Measurements from ENCODE around the gene RANBP10.

RANBP10 gene

DNA sequence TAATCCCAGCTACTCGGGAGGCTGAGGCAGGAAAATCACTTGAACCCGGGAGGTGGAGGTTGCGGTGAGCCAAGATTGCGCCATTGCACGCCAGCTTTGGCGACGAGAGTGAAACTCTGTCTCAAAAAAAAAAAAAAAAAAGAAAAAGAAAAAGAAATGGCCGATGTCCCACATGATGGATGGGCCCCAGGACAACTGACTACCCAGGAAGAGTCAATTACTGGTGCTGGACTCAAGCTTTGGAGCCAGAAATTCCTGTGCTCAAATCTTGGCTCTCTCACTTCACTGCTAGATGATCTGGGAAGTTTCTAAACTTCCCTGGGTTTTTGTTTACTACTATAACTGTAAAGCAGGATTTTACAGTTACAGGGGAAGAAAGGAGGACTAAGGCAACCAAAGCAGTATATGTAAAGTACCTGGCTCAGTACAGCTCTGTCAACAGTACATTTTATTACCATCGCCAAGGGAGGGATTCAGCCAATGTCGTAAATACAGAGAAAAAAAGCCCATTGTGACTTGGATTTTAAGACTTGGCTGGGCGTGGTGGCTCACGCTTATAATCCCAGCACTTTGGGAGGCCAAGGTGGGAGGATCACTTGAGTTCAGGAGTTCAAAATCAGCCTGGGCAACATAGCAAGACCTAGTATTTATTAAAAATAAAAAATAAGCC, 127.9 kb downstream of the RANBP10 start:
- DNase-seq (ENCODE audit: low spot score) (no peak), ATAC-seq (ENCODE audit: low read depth) (no peak)
- TF ChIP-seq, protein P1, sequence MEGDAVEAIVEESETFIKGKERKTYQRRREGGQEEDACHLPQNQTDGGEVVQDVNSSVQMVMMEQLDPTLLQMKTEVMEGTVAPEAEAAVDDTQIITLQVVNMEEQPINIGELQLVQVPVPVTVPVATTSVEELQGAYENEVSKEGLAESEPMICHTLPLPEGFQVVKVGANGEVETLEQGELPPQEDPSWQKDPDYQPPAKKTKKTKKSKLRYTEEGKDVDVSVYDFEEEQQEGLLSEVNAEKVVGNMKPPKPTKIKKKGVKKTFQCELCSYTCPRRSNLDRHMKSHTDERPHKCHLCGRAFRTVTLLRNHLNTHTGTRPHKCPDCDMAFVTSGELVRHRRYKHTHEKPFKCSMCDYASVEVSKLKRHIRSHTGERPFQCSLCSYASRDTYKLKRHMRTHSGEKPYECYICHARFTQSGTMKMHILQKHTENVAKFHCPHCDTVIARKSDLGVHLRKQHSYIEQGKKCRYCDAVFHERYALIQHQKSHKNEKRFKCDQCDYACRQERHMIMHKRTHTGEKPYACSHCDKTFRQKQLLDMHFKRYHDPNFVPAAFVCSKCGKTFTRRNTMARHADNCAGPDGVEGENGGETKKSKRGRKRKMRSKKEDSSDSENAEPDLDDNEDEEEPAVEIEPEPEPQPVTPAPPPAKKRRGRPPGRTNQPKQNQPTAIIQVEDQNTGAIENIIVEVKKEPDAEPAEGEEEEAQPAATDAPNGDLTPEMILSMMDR (IDR thresholded peaks at IDR 0.05; ENCODE audit: poor library complexity, severe bottlenecking), result no peak
- H3K36me3 ChIP-seq (ENCODE audit: low read depth), result peaks cover 3% of the 10 kb centered on the region; the same call in 1 of the 2 replicates
- peaks cover 5% of the 10 kb centered on the region for H3K4me1 ChIP-seq (ENCODE audit: insufficient read depth, poor library complexity, severe bottlenecking)
- no peaks in the 10 kb centered on the region for H3K27me3 ChIP-seq (ENCODE audit: insufficient read depth, poor library complexity, severe bottlenecking)
- no peak overlapping the region for H3K4me3 ChIP-seq (ENCODE audit: severe bottlenecking)
- H3K27ac ChIP-seq (ENCODE audit: poor library complexity, severe bottlenecking), result no peak overlapping the region
- no peaks in the 10 kb centered on the region for H3K9me3 ChIP-seq (ENCODE audit: severe bottlenecking)

DNA sequence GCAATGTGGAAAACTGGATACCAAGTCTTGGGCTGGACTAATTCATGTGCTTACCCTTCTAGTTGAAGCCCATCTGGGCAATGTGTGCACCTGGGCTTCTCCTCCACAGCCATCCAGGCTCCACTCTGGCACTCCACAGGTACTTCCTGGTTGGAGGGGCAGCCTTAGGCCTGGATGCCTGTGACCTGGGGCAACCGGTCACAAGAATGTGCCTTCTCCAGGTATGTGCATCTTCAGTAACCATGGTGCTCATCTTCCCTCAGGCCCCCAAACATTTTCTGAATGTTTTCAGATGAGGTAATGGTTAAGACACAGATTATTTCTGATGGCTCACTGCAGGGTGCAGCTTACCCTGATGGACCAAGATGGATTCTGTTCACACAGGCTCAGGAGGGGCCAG, 128.6 kb downstream of the RANBP10 start:
- peaks cover 3% of the 10 kb centered on the region; the same call in 1 of the 2 replicates for H3K36me3 ChIP-seq (ENCODE audit: low read depth)
- ATAC-seq (ENCODE audit: low read depth), result no peak
- TF ChIP-seq, protein P1 (IDR thresholded peaks at IDR 0.05; ENCODE audit: poor library complexity, severe bottlenecking), result no peak
- no peak overlapping the region for H3K4me3 ChIP-seq (ENCODE audit: severe bottlenecking)
- H3K27ac ChIP-seq (ENCODE audit: poor library complexity, severe bottlenecking), result no peak overlapping the region
- H3K9me3 ChIP-seq (ENCODE audit: severe bottlenecking), result no peaks in the 10 kb centered on the region
- no peaks in the 10 kb centered on the region for H3K27me3 ChIP-seq (ENCODE audit: insufficient read depth, poor library complexity, severe bottlenecking)
- DNase-seq (ENCODE audit: low spot score), result no peak
- peaks cover 5% of the 10 kb centered on the region for H3K4me1 ChIP-seq (ENCODE audit: insufficient read depth, poor library complexity, severe bottlenecking)

DNA sequence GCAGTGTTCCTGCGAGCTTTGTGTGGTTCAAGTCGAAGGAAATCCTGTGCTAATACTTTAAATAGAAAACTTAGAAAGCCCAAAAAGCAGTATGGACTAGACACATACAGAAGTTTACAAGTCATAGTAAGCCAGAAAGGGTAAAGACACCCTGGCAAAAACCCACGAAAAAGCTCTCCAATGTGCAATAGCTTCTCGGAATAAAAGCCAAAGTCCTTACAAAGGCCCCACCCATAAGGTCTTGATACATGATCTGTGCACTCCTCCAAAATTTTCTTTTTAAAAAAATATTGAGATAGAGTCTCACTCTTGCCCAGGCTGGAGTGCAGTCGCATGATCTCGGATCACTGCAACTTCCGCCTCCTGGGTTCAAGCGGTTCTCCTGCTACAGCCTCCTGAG, 129.4 kb downstream of the RANBP10 start:
- no peaks in the 10 kb centered on the region for H3K9me3 ChIP-seq (ENCODE audit: severe bottlenecking)
- TF ChIP-seq, protein P1 (IDR thresholded peaks at IDR 0.05; ENCODE audit: poor library complexity, severe bottlenecking), result no peak
- peaks cover 3% of the 10 kb centered on the region; the same call in 1 of the 2 replicates for H3K36me3 ChIP-seq (ENCODE audit: low read depth)
- peaks cover 5% of the 10 kb centered on the region for H3K4me1 ChIP-seq (ENCODE audit: insufficient read depth, poor library complexity, severe bottlenecking)
- H3K27ac ChIP-seq (ENCODE audit: poor library complexity, severe bottlenecking), result no peak overlapping the region
- H3K4me3 ChIP-seq (ENCODE audit: severe bottlenecking), result no peak overlapping the region
- no peak for ATAC-seq (ENCODE audit: low read depth)
- no peaks in the 10 kb centered on the region for H3K27me3 ChIP-seq (ENCODE audit: insufficient read depth, poor library complexity, severe bottlenecking)
- no peak for DNase-seq (ENCODE audit: low spot score)

DNA sequence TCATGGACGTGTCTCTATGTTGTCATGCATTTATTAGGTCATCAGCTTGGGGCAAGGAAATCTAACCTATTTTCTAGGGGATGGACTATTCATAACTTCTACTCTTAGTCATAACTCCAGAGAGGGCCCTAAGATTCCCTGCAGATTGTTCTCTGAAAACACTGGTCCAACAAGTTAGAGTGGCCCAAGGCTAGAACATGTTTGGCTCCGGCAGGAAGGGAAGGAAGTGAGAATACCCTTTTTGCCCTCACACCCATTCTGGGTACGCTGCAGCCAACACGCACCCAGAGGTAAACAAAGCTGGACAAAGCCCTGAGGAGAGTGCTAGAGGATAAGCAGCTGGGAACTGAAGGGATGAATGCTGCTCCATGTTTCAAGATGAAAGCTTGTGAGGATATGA, 129.8 kb downstream of the RANBP10 start:
- Histone ChIP-seq H3K4me3 (ENCODE audit: severe bottlenecking) (no peak overlapping the region), H3K27ac (ENCODE audit: poor library complexity, severe bottlenecking) (no peak overlapping the region), H3K4me1 (ENCODE audit: insufficient read depth, poor library complexity, severe bottlenecking) (peaks cover 5% of the 10 kb centered on the region), H3K9me3 (ENCODE audit: severe bottlenecking) (no peaks in the 10 kb centered on the region), H3K36me3 (ENCODE audit: low read depth) (peaks cover 3% of the 10 kb centered on the region; the same call in 1 of the 2 replicates), H3K27me3 (ENCODE audit: insufficient read depth, poor library complexity, severe bottlenecking) (no peaks in the 10 kb centered on the region)
- TF ChIP-seq, protein P1 (IDR thresholded peaks at IDR 0.05; ENCODE audit: poor library complexity, severe bottlenecking), result no peak
- DNase-seq (ENCODE audit: low spot score) (no peak), ATAC-seq (ENCODE audit: low read depth) (peak; percentile 15; the same call in 2 of the 3 replicates)

DNA sequence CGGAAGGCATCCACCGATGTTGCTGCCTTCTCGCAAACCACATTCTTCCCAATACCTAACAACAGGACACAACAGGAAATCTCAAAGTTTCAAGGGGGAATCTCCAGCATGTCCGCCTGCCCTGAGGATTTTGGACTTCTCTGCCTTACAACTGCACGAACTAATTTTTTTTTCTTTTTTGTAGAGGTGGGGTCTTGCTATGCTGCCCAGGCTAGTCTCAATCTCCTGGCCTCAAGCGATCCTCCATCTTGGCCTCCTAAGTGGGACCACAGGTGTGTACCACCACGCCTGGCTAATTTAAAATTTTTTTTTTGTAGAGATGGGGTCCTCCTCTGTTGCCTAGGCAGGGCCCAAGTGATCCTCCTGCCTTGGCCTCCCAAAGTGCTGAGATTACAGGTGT, 130.4 kb downstream of the RANBP10 start:
- DNase-seq (ENCODE audit: low spot score) (no peak), ATAC-seq (ENCODE audit: low read depth) (no peak)
- H3K4me3 ChIP-seq (ENCODE audit: severe bottlenecking), result no peak overlapping the region
- H3K27me3 ChIP-seq (ENCODE audit: insufficient read depth, poor library complexity, severe bottlenecking), result no peaks in the 10 kb centered on the region
- no peaks in the 10 kb centered on the region for H3K9me3 ChIP-seq (ENCODE audit: severe bottlenecking)
- TF ChIP-seq, protein P1 (IDR thresholded peaks at IDR 0.05; ENCODE audit: poor library complexity, severe bottlenecking), result no peak
- peaks cover 5% of the 10 kb centered on the region for H3K4me1 ChIP-seq (ENCODE audit: insufficient read depth, poor library complexity, severe bottlenecking)
- H3K36me3 ChIP-seq (ENCODE audit: low read depth), result peaks cover 3% of the 10 kb centered on the region; the same call in 1 of the 2 replicates
- H3K27ac ChIP-seq (ENCODE audit: poor library complexity, severe bottlenecking), result no peak overlapping the region
